ENCODE data around the gene IGSF10. TPM values are rescaled to one million over a fixed set of nuclear protein-coding genes. Genes with fewer than 3 reads are reported as not detected.

Gene IGSF10
- polyA plus RNA-seq, 1 donor (not counting 4 experiments of a cell fraction or from before 2014, with no cell fraction given), result under 0.01 TPM

GRCh38 chr3:151504606-151505005, 43.7 kb upstream of the IGSF10 start:
- Histone ChIP-seq H3K4me2 (ENCODE audit: control insufficient read depth, extremely low read depth, insufficient read depth, low read depth, low read length) (no peak overlapping the region), H3K4me3 (ENCODE audit: control insufficient read depth in 2 of 3, extremely low read depth in 1 of 3, insufficient read depth in 2 of 3, low read depth in 1 of 3, low read length in 3 of 3) (no peak overlapping the region), H3K9me3 (ENCODE audit: control insufficient read depth, low read depth, low read length) (no peaks in the 10 kb centered on the region), H3K36me3 (ENCODE audit: control insufficient read depth in 2 of 2, extremely low read depth in 1 of 2, insufficient read depth in 2 of 2, low read length in 2 of 2) (no peaks in the 10 kb centered on the region), H3K79me2 (ENCODE audit: control insufficient read depth, insufficient read depth, low read length) (no peaks in the 10 kb centered on the region), H3K4me1 (ENCODE audit: control insufficient read depth, extremely low read depth, insufficient read depth, low read length) (no peaks in the 10 kb centered on the region), H3K27me3 (ENCODE audit: control insufficient read depth, extremely low read depth, insufficient read depth, low read length) (no peaks in the 10 kb centered on the region), H3K9ac (ENCODE audit: control insufficient read depth, extremely low read depth, insufficient read depth, low read length) (no peak overlapping the region), H3K27ac (ENCODE audit: control insufficient read depth, insufficient read depth, low read length) (no peak overlapping the region), H3K9me1 (ENCODE audit: control insufficient read depth, extremely low read depth, insufficient read depth, low read length) (no peaks in the 10 kb centered on the region), H2AFZ (ENCODE audit: control insufficient read depth, low read length) (no peak overlapping the region), H4K20me1 (ENCODE audit: control insufficient read depth, extremely low read depth, insufficient read depth, low read length) (no peaks in the 10 kb centered on the region)
- TF ChIP-seq CTCF (optimal IDR thresholded peaks at IDR 0.05 in 1 of 3, IDR thresholded peaks at IDR 0.05 in 1 of 3, conservative IDR thresholded peaks at IDR 0.05 in 1 of 3; ENCODE audit: extremely low read depth in 1 of 3, insufficient read depth in 2 of 3, low read length in 3 of 3) (no peak), EZH2 (IDR thresholded peaks at IDR 0.05; ENCODE audit: low read length) (no peak)
- dilution Hi-C loops (cut with MboI; ENCODE audit: extremely low pct_ligation_motif_present, low sequenced_read_pairs), result no loop called here
- DNase-seq (ENCODE audit: low read depth, low spot score) (no peak), FAIRE-seq (no peak)

- H3K27ac ChIP-seq (ENCODE audit: control insufficient read depth, insufficient read depth, low read length), result no peak overlapping the region
- no peak overlapping the region for H3K4me2 ChIP-seq (ENCODE audit: control insufficient read depth, extremely low read depth, insufficient read depth, low read depth, low read length)
- H3K36me3 ChIP-seq (ENCODE audit: control insufficient read depth in 2 of 2, extremely low read depth in 1 of 2, insufficient read depth in 2 of 2, low read length in 2 of 2), result no peaks in the 10 kb centered on the region
- H4K20me1 ChIP-seq (ENCODE audit: control insufficient read depth, extremely low read depth, insufficient read depth, low read length), result no peaks in the 10 kb centered on the region
- no peak overlapping the region for H2AFZ ChIP-seq (ENCODE audit: control insufficient read depth, low read length)
- dilution Hi-C loops (cut with MboI; ENCODE audit: extremely low pct_ligation_motif_present, low sequenced_read_pairs), result no loop called here
- TF ChIP-seq CTCF (optimal IDR thresholded peaks at IDR 0.05 in 1 of 3, IDR thresholded peaks at IDR 0.05 in 1 of 3, conservative IDR thresholded peaks at IDR 0.05 in 1 of 3; ENCODE audit: extremely low read depth in 1 of 3, insufficient read depth in 2 of 3, low read length in 3 of 3) (no peak), EZH2 (IDR thresholded peaks at IDR 0.05; ENCODE audit: low read length) (no peak)
- H3K27me3 ChIP-seq (ENCODE audit: control insufficient read depth, extremely low read depth, insufficient read depth, low read length), result no peaks in the 10 kb centered on the region
- H3K4me1 ChIP-seq (ENCODE audit: control insufficient read depth, extremely low read depth, insufficient read depth, low read length), result no peaks in the 10 kb centered on the region
- FAIRE-seq, result no peak
- H3K9me1 ChIP-seq (ENCODE audit: control insufficient read depth, extremely low read depth, insufficient read depth, low read length), result no peaks in the 10 kb centered on the region
- DNase-seq (ENCODE audit: low read depth, low spot score), result no peak
- H3K79me2 ChIP-seq (ENCODE audit: control insufficient read depth, insufficient read depth, low read length), result no peaks in the 10 kb centered on the region
- no peak overlapping the region for H3K9ac ChIP-seq (ENCODE audit: control insufficient read depth, extremely low read depth, insufficient read depth, low read length)
- H3K9me3 ChIP-seq (ENCODE audit: control insufficient read depth, low read depth, low read length), result no peaks in the 10 kb centered on the region
- no peak overlapping the region for H3K4me3 ChIP-seq (ENCODE audit: control insufficient read depth in 2 of 3, extremely low read depth in 1 of 3, insufficient read depth in 2 of 3, low read depth in 1 of 3, low read length in 3 of 3)
Observed at GRCh38 chr3:151503074-151503473, 42.2 kb upstream of the IGSF10 start.
